SK-N-SH treated with all-trans-retinoic acid at 6 μM for 48 hours (cell line): ENCODE results near the gene PRKD2.

Experiments
- ATAC-seq: fragments of 200-7000 bp; cut with Tn5 transposase; 3 replicates; pipeline ENCODE4 v1.9.1; 2020; ENCODE audit warnings: mild to moderate bottlenecking, moderate library complexity
- ARNTL ChIP-seq: fragments of 450-650 bp; formaldehyde crosslinking; IDR thresholded peaks from 2 replicates; pipeline ENCODE4 v1.5.0; 2020; ENCODE audit warnings: low read depth, mild to moderate bottlenecking, moderate library complexity, borderline replicate concordance
- CSDC2 ChIP-seq: fragments of 250-450 bp; sonication (Bioruptor Pico); IDR thresholded peaks from 2 replicates; pipeline ENCODE4 v1.5.0; 2020; ENCODE audit warnings: mild to moderate bottlenecking, moderate library complexity
- ESRRG ChIP-seq: fragments of 250-450 bp; sonication (Bioruptor Pico); IDR thresholded peaks from 2 replicates; pipeline ENCODE4 v1.6.1; 2021; ENCODE audit warnings: mild to moderate bottlenecking
- GLIS3 ChIP-seq: fragments of 250-450 bp; sonication (Bioruptor Pico); IDR thresholded peaks from 2 replicates; pipeline ENCODE4 v1.5.0; 2020; ENCODE audit warnings: mild to moderate bottlenecking, moderate library complexity
- ISL1 ChIP-seq: fragments of 250-450 bp; sonication (Bioruptor Pico); IDR thresholded peaks from 2 replicates; pipeline ENCODE4 v2.1.2; 2022; ENCODE audit warnings: mild to moderate bottlenecking, moderate library complexity
- POU6F1 ChIP-seq: fragments of 250-450 bp; sonication (Bioruptor Pico); IDR thresholded peaks from 2 replicates; pipeline ENCODE4 v1.8.0; 2021; ENCODE audit warnings: low read depth, mild to moderate bottlenecking, moderate library complexity, borderline replicate concordance
- PPARA ChIP-seq: fragments of 250-450 bp; sonication (Bioruptor Pico); IDR thresholded peaks from 2 replicates; pipeline ENCODE4 v1.5.0; 2020; ENCODE audit warnings: mild to moderate bottlenecking, borderline replicate concordance
- RARB ChIP-seq: fragments of 250-450 bp; sonication (Bioruptor Pico); IDR thresholded peaks from 2 replicates; pipeline ENCODE4 v1.8.0; 2021; ENCODE audit warnings: mild to moderate bottlenecking, moderate library complexity
- TCF4 ChIP-seq: fragments of 250-450 bp; sonication (Bioruptor Pico); IDR thresholded peaks from 2 replicates; pipeline ENCODE4 v1.8.0; 2021; ENCODE audit warnings: mild to moderate bottlenecking, moderate library complexity, borderline replicate concordance
- TOX ChIP-seq: fragments of 250-450 bp; sonication (Bioruptor Pico); IDR thresholded peaks from 2 replicates; pipeline ENCODE4 v1.8.0; 2021; ENCODE audit warnings: mild to moderate bottlenecking, moderate library complexity, borderline replicate concordance
- TSHZ2 ChIP-seq: fragments of 250-450 bp; sonication (Bioruptor Pico); IDR thresholded peaks from 2 replicates; pipeline ENCODE4 v1.5.0; 2020; ENCODE audit warnings: mild to moderate bottlenecking, moderate library complexity
- ZC3H10 ChIP-seq: fragments of 250-450 bp; sonication (Bioruptor Pico); IDR thresholded peaks from 2 replicates; pipeline ENCODE4 v1.5.1; 2021; ENCODE audit warnings: mild to moderate bottlenecking, moderate library complexity
- ZNF565 ChIP-seq: fragments of 450-650 bp; formaldehyde crosslinking; conservative IDR thresholded peaks from 2 replicates; pipeline ENCODE4 v1.5.0; 2020; ENCODE audit warnings: low read depth, mild to moderate bottlenecking, moderate library complexity
- ZNF70 ChIP-seq: fragments of 450-650 bp; formaldehyde crosslinking; IDR thresholded peaks from 2 replicates; pipeline ENCODE4 v1.5.0; 2020; ENCODE audit warnings: mild to moderate bottlenecking, moderate library complexity
- ZNF8 ChIP-seq: fragments of 450-650 bp; formaldehyde crosslinking; IDR thresholded peaks from 2 replicates; pipeline ENCODE4 v1.5.0; 2020; ENCODE audit warnings: mild to moderate bottlenecking, moderate library complexity
- TF ChIP-seq, protein P1 (sequence below): fragments of 250-450 bp; sonication (Bioruptor Pico); IDR thresholded peaks from 2 replicates; pipeline ENCODE4 v1.5.1; 2021; ENCODE audit warnings: mild to moderate bottlenecking, moderate library complexity

PRKD2 gene

GRCh38 chr19:46626446-46626845 lies 90.5 kb downstream of the PRKD2 start:
- ATAC-seq: no peak
- no peak for TF ChIP-seq PPARA (CRISPR knock-in tag)
- TF ChIP-seq CSDC2 (CRISPR knock-in tag): no peak
- TF ChIP-seq ISL1 (CRISPR knock-in tag): no peak
- TF ChIP-seq, protein P1, sequence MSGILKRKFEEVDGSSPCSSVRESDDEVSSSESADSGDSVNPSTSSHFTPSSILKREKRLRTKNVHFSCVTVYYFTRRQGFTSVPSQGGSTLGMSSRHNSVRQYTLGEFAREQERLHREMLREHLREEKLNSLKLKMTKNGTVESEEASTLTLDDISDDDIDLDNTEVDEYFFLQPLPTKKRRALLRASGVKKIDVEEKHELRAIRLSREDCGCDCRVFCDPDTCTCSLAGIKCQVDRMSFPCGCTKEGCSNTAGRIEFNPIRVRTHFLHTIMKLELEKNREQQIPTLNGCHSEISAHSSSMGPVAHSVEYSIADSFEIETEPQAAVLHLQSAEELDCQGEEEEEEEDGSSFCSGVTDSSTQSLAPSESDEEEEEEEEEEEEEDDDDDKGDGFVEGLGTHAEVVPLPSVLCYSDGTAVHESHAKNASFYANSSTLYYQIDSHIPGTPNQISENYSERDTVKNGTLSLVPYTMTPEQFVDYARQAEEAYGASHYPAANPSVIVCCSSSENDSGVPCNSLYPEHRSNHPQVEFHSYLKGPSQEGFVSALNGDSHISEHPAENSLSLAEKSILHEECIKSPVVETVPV (CRISPR knock-in tag): no peak
- no peak for TF ChIP-seq POU6F1 (CRISPR knock-in tag)
- TF ChIP-seq TSHZ2 (CRISPR knock-in tag): no peak
- 0 out of 2 replicates have a peak, but pooled peaks have one; percentile 48 for TF ChIP-seq TCF4 (CRISPR knock-in tag)
- TF ChIP-seq TOX (CRISPR knock-in tag): no peak
- TF ChIP-seq ZNF8 (CRISPR knock-in tag): 0 out of 2 replicates have a peak, but pooled peaks have one; percentile 34
- TF ChIP-seq ZNF70 (CRISPR knock-in tag): peak; percentile 92

DNA sequence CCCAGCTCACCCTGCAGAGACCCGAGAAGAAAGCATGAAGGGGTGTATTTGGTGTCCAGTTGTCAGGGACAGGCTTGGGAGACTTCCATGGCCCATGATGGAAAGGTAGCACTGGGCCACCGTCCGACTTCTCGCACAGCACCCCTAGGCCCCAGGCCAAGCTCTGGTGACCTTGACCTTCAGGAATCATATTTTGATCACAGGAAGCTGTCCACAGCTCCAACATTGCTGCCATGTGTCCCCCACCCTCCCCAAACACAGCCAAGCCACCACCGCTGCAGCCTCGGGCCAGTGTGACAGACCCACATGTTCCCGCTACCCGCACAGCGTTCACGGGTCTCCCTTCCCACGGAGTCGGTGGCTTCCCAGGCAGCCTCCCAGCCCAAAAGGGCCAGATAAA lies 91.2 kb downstream of the PRKD2 start:
- TF ChIP-seq ESRRG (CRISPR knock-in tag) (no peak), RARB (CRISPR knock-in tag) (no peak), ZC3H10 (CRISPR knock-in tag) (no peak), ZNF565 (no peak), ARNTL (no peak)
- ATAC-seq: no peak

DNA sequence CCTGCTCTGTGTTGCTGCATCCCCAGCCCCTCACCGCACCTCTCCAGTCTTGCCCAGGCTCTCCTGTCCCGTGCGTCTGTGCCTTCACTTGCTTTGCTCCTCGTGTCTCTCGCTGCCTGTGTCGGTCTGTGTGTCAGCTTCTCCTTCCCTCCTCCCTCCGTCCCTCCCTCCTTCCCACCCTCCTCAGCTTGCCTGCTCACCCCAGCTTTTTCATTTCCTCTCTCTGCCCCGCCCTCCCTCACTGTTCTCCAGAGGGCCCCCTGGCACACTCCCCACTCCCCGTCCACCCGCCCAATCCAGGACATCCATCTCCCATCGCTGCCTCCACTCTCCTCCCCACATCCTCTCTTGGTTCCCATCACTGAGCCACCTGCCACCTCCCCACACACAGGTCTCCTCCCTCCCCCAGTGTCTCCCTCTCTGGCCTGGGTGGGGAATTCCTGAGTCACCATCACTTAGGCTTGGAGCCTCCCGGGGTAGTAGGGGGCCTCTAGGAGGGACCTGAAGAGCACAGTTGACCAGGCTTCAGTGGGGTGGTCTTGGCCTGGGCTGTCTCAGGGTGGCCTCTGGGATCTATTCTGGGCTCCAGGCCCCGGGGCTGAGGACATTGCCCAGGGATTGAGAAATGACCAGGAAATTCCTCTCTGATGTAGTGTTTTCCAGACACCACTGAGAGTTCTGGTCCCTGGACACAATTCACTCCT lies 91.8 kb downstream of the PRKD2 start, which contains the start of gene PTGIR:
TSS of gene PTGIR (minus strand) at position 132 of the 704 bp plus-strand sequence. CDS start 864 bp downstream, outside the sequence.
- ATAC-seq: peak; percentile 69
- TF ChIP-seq RARB (CRISPR knock-in tag) (no peak), PPARA (CRISPR knock-in tag) (no peak), GLIS3 (CRISPR knock-in tag) (no peak), CSDC2 (CRISPR knock-in tag) (no peak), ESRRG (CRISPR knock-in tag) (no peak)
- TF ChIP-seq, all 23 proteins: peak for 0
